Osteoblast (primary cell): ENCODE data around the gene ADAM29. TPM values are rescaled to one million over a fixed set of nuclear protein-coding genes. Genes with fewer than 3 reads are reported as not detected.

ENCODE experiments used
- small RNA-seq: library from RNA; depleted of rRNA; stranded (forward); fragments of <200 nt; gene quantifications from one replicate; pipeline ENCODE3, GENCODE V24; 2012
- total RNA-seq: library from RNA; depleted of rRNA; stranded (reverse); fragments of >200 nt; gene quantifications from 2 replicates; pipeline ENCODE4 v1.2.3, GENCODE V29; 2012

The ADAM29 gene
- total RNA-seq, 1 donor, result not detected

Small RNA genes lying within 50 kb of the gene (small RNA-seq; reads per million reads assigned to genes)
- gene AC105914.1, result not detected

Other genes starting within 250 kb of the ADAM29 start
- gene GLRA3, start 89.1 kb upstream of the ADAM29 start, total RNA-seq, result not detected in 2 replicates